ENCODE measurements around the gene BLOC1S5. TPM values are rescaled to one million over a fixed set of nuclear protein-coding genes. Genes with fewer than 3 reads are reported as not detected.

The BLOC1S5 gene
- total RNA-seq, 1 experiment from 2014 or later = 15.0 TPM

- Histone ChIP-seq H3K9me3 (no peaks in the 10 kb centered on the region), H3K27me3 (replicated peaks; ENCODE audit: control insufficient read depth, insufficient read depth, low read length) (no peaks in the 10 kb centered on the region), H3K4me3 (ENCODE audit: low read depth, low read length) (no peak overlapping the region; the same call in 1 of the 2 replicates), H3K36me3 (ENCODE audit: control insufficient read depth, insufficient read depth, low read length) (peaks cover 3% of the 10 kb centered on the region), H3K4me1 (peaks cover 8% of the 10 kb centered on the region; the same call in 1 of the 2 replicates)
- Mint-ChIP-seq H3K27ac (ENCODE audit: unreplicated experiment) (peak overlapping the region; percentile 69), H3K4me1 (ENCODE audit: low read depth, unreplicated experiment) (no peaks in the 10 kb centered on the region), H3K9me3 (ENCODE audit: unreplicated experiment) (no peaks in the 10 kb centered on the region), H3K4me3 (ENCODE audit: unreplicated experiment) (peak overlapping the region; percentile 14), H3K36me3 (ENCODE audit: insufficient read depth, unreplicated experiment) (peaks cover 50% of the 10 kb centered on the region), H3K27me3 (ENCODE audit: insufficient read depth, unreplicated experiment) (no peaks in the 10 kb centered on the region)
- intact Hi-C loops (cut with micrococcal nuclease; ENCODE audit: unreplicated experiment) = no loop called here
- CTCF ChIA-PET = no interaction called here
- DNase-seq = no peak
- no peak for TF ChIP-seq CTCF (IDR thresholded peaks at IDR 0.05; ENCODE audit: insufficient read depth in 1 of 2, low read depth in 1 of 2, low read length in 1 of 2, severe bottlenecking in 1 of 2, unreplicated experiment in 1 of 2)
- BruUV-seq (replicated peaks) = no TSS peak
- POLR2A ChIA-PET = no interaction called here
Measured at GRCh38 chr6:8100159-8100854, 36.1 kb upstream of the BLOC1S5 start.

GRCh38 chr6:8090650-8091049, 26.5 kb upstream of the BLOC1S5 start:
- intact Hi-C loops (cut with micrococcal nuclease; ENCODE audit: unreplicated experiment) = no loop called here
- ChIA-PET POLR2A (no interaction called here), CTCF (no interaction called here)
- H3K36me3 ChIP-seq (ENCODE audit: control insufficient read depth, insufficient read depth, low read length) = 0 out of 2 replicates have a peak, but pooled peaks cover 2% of the 10 kb centered on the region
- Mint-ChIP-seq H3K4me3 (ENCODE audit: unreplicated experiment) (no peak overlapping the region), H3K9me3 (ENCODE audit: unreplicated experiment) (peaks cover 22% of the 10 kb centered on the region), H3K27me3 (ENCODE audit: insufficient read depth, unreplicated experiment) (no peaks in the 10 kb centered on the region), H3K4me1 (ENCODE audit: low read depth, unreplicated experiment) (peaks cover 7% of the 10 kb centered on the region), H3K36me3 (ENCODE audit: insufficient read depth, unreplicated experiment) (peaks cover 94% of the 10 kb centered on the region), H3K27ac (ENCODE audit: unreplicated experiment) (no peak overlapping the region)
- peaks cover 3% of the 10 kb centered on the region; the same call in 1 of the 2 replicates for H3K4me1 ChIP-seq
- no peak for DNase-seq
- H3K4me3 ChIP-seq (ENCODE audit: low read depth, low read length) = no peak overlapping the region
- no peaks in the 10 kb centered on the region for H3K27me3 ChIP-seq (replicated peaks; ENCODE audit: control insufficient read depth, insufficient read depth, low read length)
- H3K9me3 ChIP-seq = peaks cover 3% of the 10 kb centered on the region; the same call in 1 of the 2 replicates
- BruUV-seq (replicated peaks) = no TSS peak
- no peak for TF ChIP-seq CTCF (IDR thresholded peaks at IDR 0.05; ENCODE audit: insufficient read depth in 1 of 2, low read depth in 1 of 2, low read length in 1 of 2, severe bottlenecking in 1 of 2, unreplicated experiment in 1 of 2)

GRCh38 chr6:8088886-8089285, 24.7 kb upstream of the BLOC1S5 start:
- DNase-seq = no peak
- Histone ChIP-seq H3K4me3 (ENCODE audit: low read depth, low read length) (no peak overlapping the region), H3K36me3 (ENCODE audit: control insufficient read depth, insufficient read depth, low read length) (0 out of 2 replicates have a peak, but pooled peaks cover 2% of the 10 kb centered on the region), H3K9me3 (peaks cover 3% of the 10 kb centered on the region; the same call in 1 of the 2 replicates), H3K4me1 (peaks cover 21% of the 10 kb centered on the region), H3K27me3 (replicated peaks; ENCODE audit: control insufficient read depth, insufficient read depth, low read length) (no peaks in the 10 kb centered on the region)
- H3K36me3 Mint-ChIP-seq (ENCODE audit: insufficient read depth, unreplicated experiment) = peaks cover 76% of the 10 kb centered on the region
- no TSS peak for BruUV-seq (replicated peaks)
- no peaks in the 10 kb centered on the region for H3K27me3 Mint-ChIP-seq (ENCODE audit: insufficient read depth, unreplicated experiment)
- ChIA-PET POLR2A (no interaction called here), CTCF (interaction anchor here (0.6 kb wide), 1 partner anchor 13 kb away, joined by 3 read pairs; no protein-coding TSS in a partner anchor)
- intact Hi-C loops (cut with micrococcal nuclease; ENCODE audit: unreplicated experiment) = no loop called here
- no peak overlapping the region for H3K27ac Mint-ChIP-seq (ENCODE audit: unreplicated experiment)
- H3K4me1 Mint-ChIP-seq (ENCODE audit: low read depth, unreplicated experiment) = peaks cover 7% of the 10 kb centered on the region
- peaks cover 22% of the 10 kb centered on the region for H3K9me3 Mint-ChIP-seq (ENCODE audit: unreplicated experiment)
- H3K4me3 Mint-ChIP-seq (ENCODE audit: unreplicated experiment) = no peak overlapping the region
- no peak for TF ChIP-seq CTCF (IDR thresholded peaks at IDR 0.05; ENCODE audit: insufficient read depth in 1 of 2, low read depth in 1 of 2, low read length in 1 of 2, severe bottlenecking in 1 of 2, unreplicated experiment in 1 of 2)
